MM.1S (cell line): ENCODE measurements around the gene ACOX3.

Source experiments
- DNase-seq: peaks from one replicate; pipeline ENCODE4 v3.0.0-alpha.2; 2015
- H2AFZ ChIP-seq: fragments of 300-600 bp; sonication (generic); 2 replicates; pipeline ENCODE4 v1.6.0; 2016; ENCODE audit warnings: antibody characterized with exemption, low read length
- H3F3A ChIP-seq: fragments of 300-600 bp; sonication (generic); 2 replicates; pipeline ENCODE4 v1.6.1; 2016; ENCODE audit warnings: mild to moderate bottlenecking, antibody characterized with exemption, low read length, moderate library complexity, mixed read lengths; ENCODE audit not compliant: insufficient read depth
- H3K27ac ChIP-seq: fragments of 300-600 bp; sonication (generic); 2 replicates; pipeline ENCODE4 v1.5.1; 2016; ENCODE audit warnings: mild to moderate bottlenecking, low read length
- H3K27me3 ChIP-seq: fragments of 300-600 bp; sonication (generic); replicated peaks from 2 replicates; pipeline ENCODE4 v1.6.0; 2016; ENCODE audit warnings: low read length; ENCODE audit not compliant: insufficient read depth
- H3K36me3 ChIP-seq: fragments of 300-600 bp; sonication (generic); replicated peaks from 2 replicates; pipeline ENCODE4 v1.6.1; 2016; ENCODE audit warnings: mild to moderate bottlenecking, low read length, mixed read lengths; ENCODE audit not compliant: insufficient read depth
- H3K4me1 ChIP-seq: fragments of 300-600 bp; sonication (generic); 2 replicates; pipeline ENCODE4 v1.6.1; 2016; ENCODE audit warnings: low read length, mixed read lengths
- H3K4me2 ChIP-seq: fragments of 300-600 bp; sonication (generic); 2 replicates; pipeline ENCODE4 v1.6.0; 2016; ENCODE audit warnings: low read depth, low read length
- H3K4me3 ChIP-seq: fragments of 300-600 bp; sonication (generic); 2 replicates; pipeline ENCODE4 v1.5.1; 2016; ENCODE audit warnings: low read length, mixed read lengths
- H3K79me2 ChIP-seq: fragments of 300-600 bp; sonication (generic); 2 replicates; pipeline ENCODE4 v1.6.1; 2016; ENCODE audit warnings: mixed run types, low read length, mixed read lengths
- H3K9ac ChIP-seq: fragments of 300-600 bp; sonication (generic); 2 replicates; pipeline ENCODE4 v1.6.1; 2016; ENCODE audit warnings: low read length, mixed read lengths
- H3K9me2 ChIP-seq: fragments of 300-600 bp; sonication (generic); replicated peaks from 2 replicates; pipeline ENCODE4 v1.6.1; 2016; ENCODE audit warnings: mild to moderate bottlenecking, low read length, mixed read lengths; ENCODE audit not compliant: insufficient read depth
- H3K9me3 ChIP-seq: fragments of 300-600 bp; sonication (generic); replicated peaks from 2 replicates; pipeline ENCODE4 v1.6.1; 2016; ENCODE audit warnings: mild to moderate bottlenecking, low read length, mixed read lengths; ENCODE audit not compliant: insufficient read depth
- H4K20me1 ChIP-seq: fragments of 300-600 bp; sonication (generic); 2 replicates; pipeline ENCODE4 v1.6.1; 2016; ENCODE audit warnings: mild to moderate bottlenecking, low read length, moderate library complexity, mixed read lengths; ENCODE audit not compliant: insufficient read depth
- CTCF ChIP-seq: fragments of 300-600 bp; sonication (generic); IDR thresholded peaks from 2 replicates; pipeline ENCODE4 v1.5.1; 2016; ENCODE audit warnings: antibody characterized with exemption, low read length, mixed read lengths
- EZH2 ChIP-seq: fragments of 300-600 bp; sonication (generic); optimal IDR thresholded peaks from 2 replicates; pipeline ENCODE3; 2017; ENCODE audit warnings: low read depth, mild to moderate bottlenecking, antibody characterized with exemption, low read length, mixed read lengths
- EZH2phosphoT487 ChIP-seq: fragments of 300-600 bp; sonication (generic); IDR thresholded peaks from 2 replicates; pipeline ENCODE4 v1.6.1; 2018; ENCODE audit warnings: antibody characterized with exemption, low read length

ACOX3 gene

GRCh38 chr4:8472158-8472688 is 31.7 kb upstream of the ACOX3 start:
- Histone ChIP-seq H3K4me1 (no peaks in the 10 kb centered on the region), H3K79me2 (no peaks in the 10 kb centered on the region), H3F3A (no peaks in the 10 kb centered on the region), H3K9me3 (no peaks in the 10 kb centered on the region), H4K20me1 (no peaks in the 10 kb centered on the region), H3K9me2 (no peaks in the 10 kb centered on the region), H3K4me3 (no peak overlapping the region), H3K27ac (no peak overlapping the region), H3K9ac (no peak overlapping the region), H3K27me3 (no peaks in the 10 kb centered on the region), H2AFZ (no peak overlapping the region), H3K4me2 (no peak overlapping the region), H3K36me3 (no peaks in the 10 kb centered on the region)
- TF ChIP-seq EZH2 (no peak), EZH2phosphoT487 (no peak), CTCF (no peak)
- no peak for DNase-seq

GRCh38 chr4:8471211-8471875 is 30.8 kb upstream of the ACOX3 start:
- Histone ChIP-seq H3K4me1 (no peaks in the 10 kb centered on the region), H3K9ac (no peak overlapping the region), H4K20me1 (no peaks in the 10 kb centered on the region), H3K27ac (no peak overlapping the region), H3K27me3 (no peaks in the 10 kb centered on the region), H2AFZ (no peak overlapping the region), H3K79me2 (no peaks in the 10 kb centered on the region), H3F3A (no peaks in the 10 kb centered on the region), H3K4me2 (no peak overlapping the region), H3K36me3 (no peaks in the 10 kb centered on the region), H3K9me2 (no peaks in the 10 kb centered on the region), H3K9me3 (no peaks in the 10 kb centered on the region), H3K4me3 (no peak overlapping the region)
- TF ChIP-seq EZH2 (no peak), CTCF (no peak), EZH2phosphoT487 (no peak)
- DNase-seq: no peak

GRCh38 chr4:8470451-8471024 is 30.0 kb upstream of the ACOX3 start:
- no peak for DNase-seq
- no peaks in the 10 kb centered on the region for H3K9me2 ChIP-seq
- no peaks in the 10 kb centered on the region for H3F3A ChIP-seq
- no peak for TF ChIP-seq EZH2phosphoT487
- no peak for TF ChIP-seq CTCF
- TF ChIP-seq EZH2: no peak
- no peaks in the 10 kb centered on the region for H3K4me1 ChIP-seq
- no peaks in the 10 kb centered on the region for H3K36me3 ChIP-seq
- H3K9me3 ChIP-seq: no peaks in the 10 kb centered on the region
- no peak overlapping the region for H3K4me2 ChIP-seq
- no peaks in the 10 kb centered on the region for H3K79me2 ChIP-seq
- H3K4me3 ChIP-seq: no peak overlapping the region
- no peaks in the 10 kb centered on the region for H4K20me1 ChIP-seq
- H3K9ac ChIP-seq: no peak overlapping the region
- no peak overlapping the region for H2AFZ ChIP-seq
- H3K27me3 ChIP-seq: no peaks in the 10 kb centered on the region
- H3K27ac ChIP-seq: no peak overlapping the region
